HL-60 (cell line): Measurements from ENCODE around the gene ZBTB8A.
"Not testable (repeated sequence)": the region's sequence is repeated elsewhere in the genome, so short reads cannot be mapped to it uniquely, and the experiment has no call there.

ENCODE experiments used
- DNase-seq, 2 experiments: peaks; one replicate each; pipeline ENCODE4 v3.0.0-alpha.2; 2010 to 2020; ENCODE audit warnings: low read depth in 1 of 2, low spot score in 1 of 2
- H3K27ac ChIP-seq: fragments of 250-450 bp; sonication (Bioruptor Pico); replicated peaks from 2 replicates; pipeline ENCODE4 v1.5.1; 2020; ENCODE audit warnings: mild to moderate bottlenecking, moderate library complexity
- H3K27me3 ChIP-seq: fragments of 250-450 bp; sonication (Bioruptor Pico); 2 replicates; pipeline ENCODE4 v1.5.1; 2021; ENCODE audit warnings: mild to moderate bottlenecking, moderate library complexity; ENCODE audit not compliant: insufficient read depth, poor library complexity, severe bottlenecking
- H3K4me3 ChIP-seq: replicated peaks from 2 replicates; pipeline ENCODE4 v1.5.1; 2011; ENCODE audit warnings: mild to moderate bottlenecking, control low read depth, low read length; ENCODE audit not compliant: insufficient read depth
- GABPA ChIP-seq: IDR thresholded peaks from 2 replicates; pipeline ENCODE4 v1.6.1; 2012; ENCODE audit warnings: low read depth
- POLR2AphosphoS5 ChIP-seq: IDR thresholded peaks from 2 replicates; pipeline ENCODE4 v1.6.1; 2012; ENCODE audit warnings: low read depth
- SPI1 ChIP-seq: IDR thresholded peaks from 2 replicates; pipeline ENCODE4 v1.6.1; 2012; ENCODE audit warnings: low read depth, mild to moderate bottlenecking, borderline replicate concordance
- TF ChIP-seq, protein P1 (sequence below): IDR thresholded peaks from 2 replicates; pipeline ENCODE4 v1.6.1; 2012; ENCODE audit warnings: low read depth; ENCODE audit not compliant: insufficient replicate concordance
- TF ChIP-seq, protein P2 (sequence below): IDR thresholded peaks from one replicate; pipeline ENCODE4 v1.5.1; 2011; ENCODE audit warnings: low read length, control low read depth, inconsistent platforms; ENCODE audit not compliant: insufficient read depth

ZBTB8A gene

DNA sequence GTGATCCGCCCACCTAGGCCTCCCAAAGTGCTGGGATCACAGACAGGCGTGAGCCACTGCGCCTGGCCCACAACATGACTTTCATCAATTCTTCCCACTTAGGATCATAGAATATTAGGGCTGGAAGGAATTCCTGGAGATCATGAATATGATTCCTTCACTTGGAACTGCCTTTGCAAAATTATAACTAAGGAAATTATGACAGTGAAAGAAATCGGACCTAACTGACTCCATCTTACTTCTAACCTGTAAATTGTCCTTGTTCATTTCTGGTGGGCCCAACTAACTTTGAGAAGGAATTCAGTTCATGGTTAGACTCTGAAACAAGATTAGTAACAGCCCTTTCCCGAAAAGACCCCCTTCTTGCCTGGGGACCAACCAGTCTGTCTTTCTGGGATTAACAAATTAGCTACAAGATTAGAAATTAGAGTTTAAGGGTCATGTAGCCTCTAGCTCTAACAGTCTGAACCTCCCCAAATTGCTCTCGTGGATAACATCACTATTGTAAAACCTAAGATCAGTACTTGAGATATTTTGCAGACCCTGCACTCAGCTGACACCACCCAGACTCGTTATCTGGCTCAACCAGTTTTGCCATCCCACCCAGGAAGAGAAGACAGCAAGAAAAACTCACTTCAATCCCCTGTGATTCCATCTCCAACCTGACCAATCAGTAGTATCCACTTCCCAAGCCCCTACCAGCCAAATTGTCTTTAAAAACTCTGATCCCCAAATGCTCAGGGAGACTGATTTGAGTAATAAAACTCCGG lies 96.5 kb downstream of the ZBTB8A start:
- no peaks in the 10 kb centered on the region for H3K27me3 ChIP-seq

DNA sequence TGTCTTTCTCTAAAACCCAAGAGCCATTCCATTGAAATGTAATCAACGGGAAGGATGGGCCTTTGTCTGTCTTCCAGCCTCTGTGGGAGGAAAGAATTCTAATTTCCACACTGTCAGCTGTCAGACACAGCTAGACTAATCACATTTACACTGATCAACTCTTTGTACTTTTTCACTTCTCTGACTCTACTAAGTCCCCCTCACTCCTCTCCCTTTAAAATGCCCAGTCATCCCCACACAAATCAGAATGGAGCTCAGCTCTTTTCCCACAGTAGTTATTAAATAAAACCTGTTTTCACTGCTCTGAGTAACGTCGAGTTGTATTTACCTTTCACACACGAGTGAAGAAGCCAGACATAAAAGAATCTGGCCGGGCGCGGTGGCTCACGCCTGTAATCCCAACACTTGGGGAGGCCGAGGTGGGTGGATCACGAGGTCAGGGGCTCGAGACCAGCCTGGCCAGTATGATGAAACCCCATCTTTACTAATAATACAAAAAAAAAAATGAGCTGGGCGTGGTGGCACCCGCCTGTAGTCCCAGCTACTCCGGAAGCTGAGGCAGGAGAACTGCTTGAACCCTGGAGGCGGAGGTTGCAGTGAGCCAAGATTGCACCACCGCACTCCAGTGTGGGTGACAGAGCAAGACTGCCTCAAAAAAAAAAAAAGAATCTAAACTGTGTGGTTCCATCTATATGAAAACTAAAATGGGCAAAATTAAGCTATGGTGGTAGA lies 97.9 kb downstream of the ZBTB8A start:
- DNase-seq = peak in 1 of 2 experiments; percentile 72
- Histone ChIP-seq H3K27ac (no peak overlapping the region; the same call in 1 of the 2 replicates), H3K4me3 (no peak overlapping the region), H3K27me3 (no peaks in the 10 kb centered on the region)
- TF ChIP-seq GABPA = no peak
- TF ChIP-seq, protein P1, sequence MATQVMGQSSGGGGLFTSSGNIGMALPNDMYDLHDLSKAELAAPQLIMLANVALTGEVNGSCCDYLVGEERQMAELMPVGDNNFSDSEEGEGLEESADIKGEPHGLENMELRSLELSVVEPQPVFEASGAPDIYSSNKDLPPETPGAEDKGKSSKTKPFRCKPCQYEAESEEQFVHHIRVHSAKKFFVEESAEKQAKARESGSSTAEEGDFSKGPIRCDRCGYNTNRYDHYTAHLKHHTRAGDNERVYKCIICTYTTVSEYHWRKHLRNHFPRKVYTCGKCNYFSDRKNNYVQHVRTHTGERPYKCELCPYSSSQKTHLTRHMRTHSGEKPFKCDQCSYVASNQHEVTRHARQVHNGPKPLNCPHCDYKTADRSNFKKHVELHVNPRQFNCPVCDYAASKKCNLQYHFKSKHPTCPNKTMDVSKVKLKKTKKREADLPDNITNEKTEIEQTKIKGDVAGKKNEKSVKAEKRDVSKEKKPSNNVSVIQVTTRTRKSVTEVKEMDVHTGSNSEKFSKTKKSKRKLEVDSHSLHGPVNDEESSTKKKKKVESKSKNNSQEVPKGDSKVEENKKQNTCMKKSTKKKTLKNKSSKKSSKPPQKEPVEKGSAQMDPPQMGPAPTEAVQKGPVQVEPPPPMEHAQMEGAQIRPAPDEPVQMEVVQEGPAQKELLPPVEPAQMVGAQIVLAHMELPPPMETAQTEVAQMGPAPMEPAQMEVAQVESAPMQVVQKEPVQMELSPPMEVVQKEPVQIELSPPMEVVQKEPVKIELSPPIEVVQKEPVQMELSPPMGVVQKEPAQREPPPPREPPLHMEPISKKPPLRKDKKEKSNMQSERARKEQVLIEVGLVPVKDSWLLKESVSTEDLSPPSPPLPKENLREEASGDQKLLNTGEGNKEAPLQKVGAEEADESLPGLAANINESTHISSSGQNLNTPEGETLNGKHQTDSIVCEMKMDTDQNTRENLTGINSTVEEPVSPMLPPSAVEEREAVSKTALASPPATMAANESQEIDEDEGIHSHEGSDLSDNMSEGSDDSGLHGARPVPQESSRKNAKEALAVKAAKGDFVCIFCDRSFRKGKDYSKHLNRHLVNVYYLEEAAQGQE = no peak

More for the DNA sequence above, 96.5 kb downstream of the ZBTB8A start:
- Histone ChIP-seq H3K27ac (no peak overlapping the region), H3K4me3 (no peak overlapping the region)
- TF ChIP-seq POLR2AphosphoS5 (no peak), SPI1 (no peak)
- DNase-seq = no peak

DNA sequence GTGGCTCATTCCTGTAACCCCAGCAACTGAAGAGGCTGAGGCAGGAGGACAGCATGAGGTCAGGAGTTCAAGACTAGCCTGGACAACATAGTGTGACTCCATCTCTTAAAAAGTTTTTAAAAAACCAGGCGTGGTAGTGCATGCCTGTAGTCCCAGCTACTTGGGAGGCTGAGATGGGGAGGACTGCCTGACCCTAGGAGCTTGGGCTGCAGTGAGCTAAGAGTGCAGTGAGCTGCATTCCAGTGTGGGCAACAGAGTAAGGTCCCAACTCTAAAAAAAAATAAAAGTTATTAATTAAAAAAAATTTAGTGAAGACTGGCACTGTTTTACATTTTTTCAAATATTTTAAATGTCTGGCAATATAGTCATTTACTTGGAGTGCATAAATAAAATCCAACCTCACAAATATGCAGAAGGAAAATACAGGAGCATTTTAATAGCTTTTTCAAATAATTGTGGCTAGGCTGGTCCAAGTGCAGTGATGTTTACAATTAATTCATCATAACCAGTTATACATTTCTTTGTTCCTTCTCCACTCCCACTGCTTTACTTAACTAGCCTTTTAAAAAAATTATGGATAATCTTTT lies 100.4 kb downstream of the ZBTB8A start:
- Histone ChIP-seq H3K27ac (no peak overlapping the region), H3K4me3 (no peak overlapping the region), H3K27me3 (no peaks in the 10 kb centered on the region)
- no peak for DNase-seq
- TF ChIP-seq GABPA (no peak), SPI1 (no peak)
- TF ChIP-seq, protein P2, sequence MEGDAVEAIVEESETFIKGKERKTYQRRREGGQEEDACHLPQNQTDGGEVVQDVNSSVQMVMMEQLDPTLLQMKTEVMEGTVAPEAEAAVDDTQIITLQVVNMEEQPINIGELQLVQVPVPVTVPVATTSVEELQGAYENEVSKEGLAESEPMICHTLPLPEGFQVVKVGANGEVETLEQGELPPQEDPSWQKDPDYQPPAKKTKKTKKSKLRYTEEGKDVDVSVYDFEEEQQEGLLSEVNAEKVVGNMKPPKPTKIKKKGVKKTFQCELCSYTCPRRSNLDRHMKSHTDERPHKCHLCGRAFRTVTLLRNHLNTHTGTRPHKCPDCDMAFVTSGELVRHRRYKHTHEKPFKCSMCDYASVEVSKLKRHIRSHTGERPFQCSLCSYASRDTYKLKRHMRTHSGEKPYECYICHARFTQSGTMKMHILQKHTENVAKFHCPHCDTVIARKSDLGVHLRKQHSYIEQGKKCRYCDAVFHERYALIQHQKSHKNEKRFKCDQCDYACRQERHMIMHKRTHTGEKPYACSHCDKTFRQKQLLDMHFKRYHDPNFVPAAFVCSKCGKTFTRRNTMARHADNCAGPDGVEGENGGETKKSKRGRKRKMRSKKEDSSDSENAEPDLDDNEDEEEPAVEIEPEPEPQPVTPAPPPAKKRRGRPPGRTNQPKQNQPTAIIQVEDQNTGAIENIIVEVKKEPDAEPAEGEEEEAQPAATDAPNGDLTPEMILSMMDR = no peak

DNA sequence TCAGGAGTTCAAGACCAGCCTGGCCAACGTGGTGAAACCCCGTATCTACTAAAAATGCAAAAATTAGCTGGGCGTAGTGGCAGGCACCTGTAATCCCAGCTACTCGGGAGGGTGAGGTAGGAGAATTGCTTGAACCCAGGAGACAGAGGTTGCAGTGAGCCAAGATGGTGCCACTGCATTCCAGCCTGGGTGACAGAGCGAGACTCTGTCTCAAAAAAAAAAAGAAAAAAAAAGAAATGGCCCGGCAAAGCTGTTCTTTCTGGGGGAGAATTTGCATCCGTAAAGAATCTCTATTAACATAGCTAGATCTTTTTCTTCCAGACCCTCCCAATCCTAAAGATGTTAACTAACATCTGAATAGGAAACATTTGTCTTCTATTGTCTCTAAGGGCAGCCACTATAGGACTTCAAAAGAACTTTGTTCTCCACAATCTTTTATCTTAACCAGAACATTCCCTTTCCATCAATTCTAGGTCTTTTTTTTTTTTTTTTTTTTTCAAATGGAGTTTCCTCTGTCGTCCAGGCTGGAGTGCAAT lies 103.1 kb downstream of the ZBTB8A start:
- H3K4me3 ChIP-seq, H3K27me3 ChIP-seq, H3K27ac ChIP-seq, DNase-seq: not testable (repeated sequence)

DNA sequence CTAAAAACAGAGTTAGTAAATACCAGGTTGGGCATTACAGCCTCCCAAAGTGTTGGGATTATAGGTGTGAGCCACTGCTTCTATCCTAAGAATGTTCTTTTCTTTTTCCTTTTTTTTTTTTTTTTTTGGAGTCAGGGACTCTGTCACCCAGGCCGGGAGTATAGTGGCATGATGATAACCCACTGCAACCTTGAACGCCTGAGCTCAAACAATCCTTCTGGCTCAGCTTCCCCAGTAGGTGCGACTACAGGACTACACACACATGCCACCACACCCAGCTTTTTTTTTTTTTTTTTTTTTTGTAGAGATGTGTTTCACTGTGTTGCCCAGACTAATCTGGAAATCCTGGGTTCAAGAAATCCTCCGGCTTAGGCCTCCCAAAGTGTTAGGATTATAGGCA lies 105.2 kb downstream of the ZBTB8A start:
- Histone ChIP-seq H3K27ac (no peak overlapping the region), H3K27me3 (no peaks in the 10 kb centered on the region), H3K4me3 (no peak overlapping the region)
- DNase-seq = no peak
- TF ChIP-seq, protein P1 = no peak
- TF ChIP-seq POLR2AphosphoS5 (no peak), GABPA (no peak), SPI1 (no peak)
- TF ChIP-seq, protein P2 = no peak
